Measurements from ENCODE around the gene CNTNAP3B.
"Not testable (repeated sequence)": the region's sequence is repeated elsewhere in the genome, so short reads cannot be mapped to it uniquely, and the experiment has no call there.

CNTNAP3B gene

DNA sequence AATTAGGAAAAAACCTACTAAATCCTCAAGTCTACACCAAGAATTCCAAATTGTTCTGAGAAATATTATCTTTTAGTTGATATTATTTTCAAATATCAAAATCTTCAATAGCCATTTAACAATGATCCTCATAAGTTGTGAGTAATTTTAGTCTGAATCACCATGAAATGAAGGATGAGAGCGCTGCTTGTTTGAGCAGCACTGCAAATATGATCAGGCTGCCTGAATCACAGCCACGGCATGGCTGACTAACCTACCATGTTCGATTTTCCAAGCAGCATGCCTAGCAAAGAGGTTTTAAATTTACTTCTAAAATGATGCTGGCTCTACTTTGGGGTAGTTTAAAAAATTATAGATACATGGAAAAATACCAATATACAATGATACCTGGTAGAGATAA lies 95.7 kb downstream of the CNTNAP3B start:
- no CpG with 5 or more reads among the region's 3 CpGs for WGBS (ENCODE audit: insufficient coverage)
- DNase-seq; H3K27ac ChIP-seq (ENCODE audit: insufficient read depth in 1 of 2, low read depth in 1 of 2, low read length in 2 of 2, poor library complexity in 1 of 2, severe bottlenecking in 2 of 2); H3K27me3 ChIP-seq (replicated peaks in 2 of 5; ENCODE audit: control insufficient read depth in 4 of 5, insufficient read depth in 5 of 5, low read length in 4 of 5); H3K9me3 ChIP-seq (ENCODE audit: control extremely low read depth in 1 of 5, control insufficient read depth in 4 of 5, insufficient read depth in 2 of 5, low read depth in 1 of 5, low read length in 4 of 5); CTCF ChIA-PET; POLR2A ChIA-PET; H3K4me3 ChIP-seq (ENCODE audit: control insufficient read depth in 1 of 7, extremely low read depth in 1 of 7, insufficient read depth in 4 of 7, low read depth in 2 of 7, low read length in 6 of 7); H3K4me1 ChIP-seq (ENCODE audit: control extremely low read depth in 1 of 4, control insufficient read depth in 4 of 4, insufficient read depth in 4 of 4, low read length in 3 of 4); H3K36me3 ChIP-seq (ENCODE audit: control insufficient read depth in 4 of 4, insufficient read depth in 4 of 4, low read length in 3 of 4): not testable (repeated sequence)

DNA sequence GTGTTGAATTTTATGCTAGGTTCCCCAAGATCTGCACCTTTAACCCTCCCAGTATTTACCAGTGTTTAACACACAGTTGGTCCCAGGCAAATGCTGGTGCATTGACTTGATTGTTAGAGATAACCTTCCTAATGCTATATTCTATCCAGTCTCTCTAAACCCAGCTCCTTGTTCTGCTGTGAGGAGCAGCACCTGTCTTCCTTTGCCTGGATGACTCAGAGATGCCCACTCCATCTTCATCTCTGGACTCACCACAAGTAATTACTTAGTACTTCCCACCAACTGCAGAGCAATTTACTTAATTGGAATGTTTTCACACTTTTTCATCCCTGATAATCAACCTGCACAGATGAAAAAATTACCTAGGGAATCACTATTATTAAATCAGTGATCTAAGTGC lies 108.6 kb downstream of the CNTNAP3B start:
- H3K4me3 ChIP-seq (ENCODE audit: control insufficient read depth in 1 of 7, extremely low read depth in 1 of 7, insufficient read depth in 4 of 7, low read depth in 2 of 7, low read length in 6 of 7); H3K36me3 ChIP-seq (ENCODE audit: control insufficient read depth in 4 of 4, insufficient read depth in 4 of 4, low read length in 3 of 4); H3K4me1 ChIP-seq (ENCODE audit: control extremely low read depth in 1 of 4, control insufficient read depth in 4 of 4, insufficient read depth in 4 of 4, low read length in 3 of 4); H3K9me3 ChIP-seq (ENCODE audit: control extremely low read depth in 1 of 5, control insufficient read depth in 4 of 5, insufficient read depth in 2 of 5, low read depth in 1 of 5, low read length in 4 of 5); DNase-seq; H3K27ac ChIP-seq (ENCODE audit: insufficient read depth in 1 of 2, low read depth in 1 of 2, low read length in 2 of 2, poor library complexity in 1 of 2, severe bottlenecking in 2 of 2); POLR2A ChIA-PET; H3K27me3 ChIP-seq (replicated peaks in 2 of 5; ENCODE audit: control insufficient read depth in 4 of 5, insufficient read depth in 5 of 5, low read length in 4 of 5); CTCF ChIA-PET: not testable (repeated sequence)

DNA sequence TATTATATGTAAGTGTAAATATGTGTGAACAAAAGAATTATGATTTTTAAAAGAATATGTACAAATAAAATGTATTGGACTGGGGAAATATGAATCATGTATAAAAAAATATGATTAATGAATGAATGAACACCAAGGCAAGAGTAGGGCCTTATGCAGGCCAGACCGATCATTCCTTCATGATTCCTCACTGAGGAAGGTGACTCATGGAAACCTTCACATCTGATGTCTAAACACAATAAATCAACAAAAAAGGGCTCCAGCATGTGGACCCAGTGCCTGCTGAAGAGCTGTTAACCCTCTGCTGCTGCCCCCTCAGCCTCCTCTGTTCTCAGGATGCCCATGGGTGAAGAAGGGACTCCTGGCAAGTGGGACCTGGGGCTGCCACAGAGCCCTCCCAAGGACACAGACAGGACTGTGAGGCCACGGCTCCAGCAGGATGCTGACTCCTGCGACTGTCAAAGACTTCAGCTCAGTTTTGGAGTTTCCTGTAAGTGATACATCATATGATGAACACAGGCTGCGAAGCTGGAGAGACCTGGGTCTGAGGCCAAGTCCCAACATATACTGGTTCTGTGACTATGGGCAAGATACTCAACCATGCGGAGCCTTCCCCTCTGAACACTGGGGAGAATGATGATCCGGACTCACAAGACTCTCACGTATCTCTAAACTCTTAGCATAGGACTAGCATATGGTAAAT lies 110.9 kb downstream of the CNTNAP3B start:
- H3K27ac ChIP-seq (ENCODE audit: insufficient read depth in 1 of 2, low read depth in 1 of 2, low read length in 2 of 2, poor library complexity in 1 of 2, severe bottlenecking in 2 of 2); DNase-seq; H3K9me3 ChIP-seq (ENCODE audit: control extremely low read depth in 1 of 5, control insufficient read depth in 4 of 5, insufficient read depth in 2 of 5, low read depth in 1 of 5, low read length in 4 of 5); H3K36me3 ChIP-seq (ENCODE audit: control insufficient read depth in 4 of 4, insufficient read depth in 4 of 4, low read length in 3 of 4); H3K4me3 ChIP-seq (ENCODE audit: control insufficient read depth in 1 of 7, extremely low read depth in 1 of 7, insufficient read depth in 4 of 7, low read depth in 2 of 7, low read length in 6 of 7); CTCF ChIA-PET; POLR2A ChIA-PET; H3K4me1 ChIP-seq (ENCODE audit: control extremely low read depth in 1 of 4, control insufficient read depth in 4 of 4, insufficient read depth in 4 of 4, low read length in 3 of 4); H3K27me3 ChIP-seq (replicated peaks in 2 of 5; ENCODE audit: control insufficient read depth in 4 of 5, insufficient read depth in 5 of 5, low read length in 4 of 5): not testable (repeated sequence)
- 74% methylated on average over 2 of the region's 7 CpGs for WGBS (ENCODE audit: insufficient coverage)

DNA sequence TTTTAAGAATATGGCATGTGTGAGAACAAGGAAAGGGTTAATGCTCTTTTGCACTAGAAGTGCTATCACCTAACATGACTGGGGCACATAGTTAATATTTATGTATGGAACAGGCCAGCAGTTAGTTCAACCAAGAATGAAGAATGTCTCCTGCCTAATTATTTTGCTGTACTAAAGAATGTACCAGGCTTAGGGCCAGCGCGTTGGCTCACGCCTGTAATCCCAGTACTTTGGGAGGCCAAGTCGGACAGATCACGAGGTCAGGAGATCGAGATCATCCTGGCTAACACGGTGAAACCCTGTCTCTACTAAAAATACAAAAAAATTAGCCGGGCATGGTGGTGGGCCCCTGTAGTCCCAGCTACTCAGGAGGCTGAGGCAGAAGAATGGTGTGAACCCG lies 114.9 kb downstream of the CNTNAP3B start:
- H3K4me3 ChIP-seq (ENCODE audit: control insufficient read depth in 1 of 7, extremely low read depth in 1 of 7, insufficient read depth in 4 of 7, low read depth in 2 of 7, low read length in 6 of 7); H3K4me1 ChIP-seq (ENCODE audit: control extremely low read depth in 1 of 4, control insufficient read depth in 4 of 4, insufficient read depth in 4 of 4, low read length in 3 of 4); H3K27me3 ChIP-seq (replicated peaks in 2 of 5; ENCODE audit: control insufficient read depth in 4 of 5, insufficient read depth in 5 of 5, low read length in 4 of 5); CTCF ChIA-PET; H3K27ac ChIP-seq (ENCODE audit: insufficient read depth in 1 of 2, low read depth in 1 of 2, low read length in 2 of 2, poor library complexity in 1 of 2, severe bottlenecking in 2 of 2); H3K36me3 ChIP-seq (ENCODE audit: control insufficient read depth in 4 of 4, insufficient read depth in 4 of 4, low read length in 3 of 4); H3K9me3 ChIP-seq (ENCODE audit: control extremely low read depth in 1 of 5, control insufficient read depth in 4 of 5, insufficient read depth in 2 of 5, low read depth in 1 of 5, low read length in 4 of 5); POLR2A ChIA-PET; DNase-seq: not testable (repeated sequence)
- WGBS (ENCODE audit: insufficient coverage), result no CpG with 5 or more reads among the region's 9 CpGs

DNA sequence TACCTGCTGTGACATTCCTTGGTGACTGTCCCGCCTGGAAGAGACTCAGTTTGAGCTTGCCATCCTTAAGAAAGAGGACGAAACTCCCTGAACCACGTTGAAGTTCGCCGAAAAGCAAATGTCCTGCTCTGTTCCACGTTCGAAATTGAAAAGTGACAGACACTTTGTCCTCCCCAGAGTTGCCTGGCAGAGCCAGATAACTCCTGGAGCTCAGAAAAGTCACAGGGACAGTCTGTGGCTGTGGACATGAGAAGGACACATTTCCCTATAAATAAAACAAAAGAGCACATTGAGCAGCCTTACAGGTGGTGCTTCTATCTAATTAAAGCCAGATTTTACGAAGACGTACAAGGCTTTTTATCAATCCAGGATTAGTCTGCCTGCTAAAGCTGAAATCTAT lies 137.6 kb downstream of the CNTNAP3B start:
- H3K27ac ChIP-seq (ENCODE audit: insufficient read depth in 1 of 2, low read depth in 1 of 2, low read length in 2 of 2, poor library complexity in 1 of 2, severe bottlenecking in 2 of 2); H3K9me3 ChIP-seq (ENCODE audit: control extremely low read depth in 1 of 5, control insufficient read depth in 4 of 5, insufficient read depth in 2 of 5, low read depth in 1 of 5, low read length in 4 of 5); CTCF ChIA-PET; H3K36me3 ChIP-seq (ENCODE audit: control insufficient read depth in 4 of 4, insufficient read depth in 4 of 4, low read length in 3 of 4); POLR2A ChIA-PET; H3K27me3 ChIP-seq (replicated peaks in 2 of 5; ENCODE audit: control insufficient read depth in 4 of 5, insufficient read depth in 5 of 5, low read length in 4 of 5); H3K4me3 ChIP-seq (ENCODE audit: control insufficient read depth in 1 of 7, extremely low read depth in 1 of 7, insufficient read depth in 4 of 7, low read depth in 2 of 7, low read length in 6 of 7); DNase-seq; H3K4me1 ChIP-seq (ENCODE audit: control extremely low read depth in 1 of 4, control insufficient read depth in 4 of 4, insufficient read depth in 4 of 4, low read length in 3 of 4): not testable (repeated sequence)
- no CpG with 5 or more reads among the region's 9 CpGs for WGBS (ENCODE audit: insufficient coverage)

DNA sequence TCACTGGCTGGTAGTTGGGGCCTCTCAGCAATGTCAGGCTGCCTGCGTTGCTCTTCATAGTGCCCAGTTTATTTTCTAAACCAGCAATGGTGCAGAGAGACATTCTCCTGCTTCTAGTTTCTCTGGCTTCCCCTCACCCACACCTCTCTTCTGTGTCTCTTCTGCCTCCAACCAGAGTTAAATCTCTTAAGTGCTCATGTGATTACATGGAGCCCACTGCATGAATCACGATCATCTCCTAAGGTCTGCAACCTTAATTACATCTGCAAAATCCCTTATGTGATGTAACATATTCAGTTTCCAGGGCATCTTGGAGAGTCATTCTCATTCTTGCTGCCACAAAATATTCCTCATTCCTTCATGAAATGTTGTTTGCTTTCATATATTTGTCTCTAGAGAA lies 149.0 kb downstream of the CNTNAP3B start:
- H3K4me1 ChIP-seq (ENCODE audit: control extremely low read depth in 1 of 4, control insufficient read depth in 4 of 4, insufficient read depth in 4 of 4, low read length in 3 of 4); POLR2A ChIA-PET; H3K9me3 ChIP-seq (ENCODE audit: control extremely low read depth in 1 of 5, control insufficient read depth in 4 of 5, insufficient read depth in 2 of 5, low read depth in 1 of 5, low read length in 4 of 5); H3K36me3 ChIP-seq (ENCODE audit: control insufficient read depth in 4 of 4, insufficient read depth in 4 of 4, low read length in 3 of 4); H3K27ac ChIP-seq (ENCODE audit: insufficient read depth in 1 of 2, low read depth in 1 of 2, low read length in 2 of 2, poor library complexity in 1 of 2, severe bottlenecking in 2 of 2); H3K27me3 ChIP-seq (replicated peaks in 2 of 5; ENCODE audit: control insufficient read depth in 4 of 5, insufficient read depth in 5 of 5, low read length in 4 of 5); H3K4me3 ChIP-seq (ENCODE audit: control insufficient read depth in 1 of 7, extremely low read depth in 1 of 7, insufficient read depth in 4 of 7, low read depth in 2 of 7, low read length in 6 of 7); CTCF ChIA-PET; DNase-seq: not testable (repeated sequence)
- WGBS (ENCODE audit: insufficient coverage), result no CpG with 5 or more reads among the region's 2 CpGs

DNA sequence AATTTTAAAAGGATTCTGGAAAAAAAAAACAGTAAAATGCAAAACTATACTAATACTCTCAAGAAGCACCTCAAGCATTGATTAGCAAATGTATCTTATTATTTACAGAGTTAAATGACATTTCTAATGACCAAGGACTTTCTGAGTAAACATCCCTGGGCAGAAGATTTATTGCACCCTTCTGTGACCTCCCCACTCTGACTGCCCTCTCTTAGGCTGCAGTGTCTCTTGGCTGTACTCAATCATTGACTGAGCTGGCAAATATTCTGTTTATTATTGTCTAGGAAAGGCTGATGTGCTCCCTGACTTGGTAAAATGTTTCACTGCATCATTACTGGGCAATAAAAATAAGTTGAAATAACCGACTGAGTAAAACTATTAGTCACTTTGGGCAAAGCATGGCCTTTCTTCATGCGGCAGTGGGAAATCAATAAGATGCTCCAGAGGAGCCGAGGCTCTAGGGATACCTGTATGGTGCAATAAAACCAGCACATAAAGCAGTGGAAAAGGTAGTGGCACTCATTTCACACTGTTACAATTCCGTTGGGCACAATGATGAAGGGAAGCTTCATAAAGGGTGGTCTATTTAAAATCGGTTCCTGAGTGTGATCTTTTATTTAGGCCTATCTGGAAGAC lies 151.1 kb downstream of the CNTNAP3B start:
- H3K27ac ChIP-seq (ENCODE audit: insufficient read depth in 1 of 2, low read depth in 1 of 2, low read length in 2 of 2, poor library complexity in 1 of 2, severe bottlenecking in 2 of 2); H3K4me3 ChIP-seq (ENCODE audit: control insufficient read depth in 1 of 7, extremely low read depth in 1 of 7, insufficient read depth in 4 of 7, low read depth in 2 of 7, low read length in 6 of 7); H3K9me3 ChIP-seq (ENCODE audit: control extremely low read depth in 1 of 5, control insufficient read depth in 4 of 5, insufficient read depth in 2 of 5, low read depth in 1 of 5, low read length in 4 of 5); DNase-seq; H3K4me1 ChIP-seq (ENCODE audit: control extremely low read depth in 1 of 4, control insufficient read depth in 4 of 4, insufficient read depth in 4 of 4, low read length in 3 of 4); POLR2A ChIA-PET; CTCF ChIA-PET; H3K36me3 ChIP-seq (ENCODE audit: control insufficient read depth in 4 of 4, insufficient read depth in 4 of 4, low read length in 3 of 4); H3K27me3 ChIP-seq (replicated peaks in 2 of 5; ENCODE audit: control insufficient read depth in 4 of 5, insufficient read depth in 5 of 5, low read length in 4 of 5): not testable (repeated sequence)
- WGBS (ENCODE audit: insufficient coverage), result no CpG with 5 or more reads among the region's 5 CpGs

All from common myeloid progenitor, CD34-positive (primary cell).